ENCODE results near the gene HOMER2. TPM values are rescaled to one million over a fixed set of nuclear protein-coding genes. Genes with fewer than 3 reads are reported as not detected.

Gene HOMER2
- total and polyA plus RNA-seq, 9 of the 15 experiments (the other 6 are each of a cell fraction or from before 2014, with no cell fraction given) = 0.13 to 0.47 (median 0.29) TPM; not detected in 1

DNA sequence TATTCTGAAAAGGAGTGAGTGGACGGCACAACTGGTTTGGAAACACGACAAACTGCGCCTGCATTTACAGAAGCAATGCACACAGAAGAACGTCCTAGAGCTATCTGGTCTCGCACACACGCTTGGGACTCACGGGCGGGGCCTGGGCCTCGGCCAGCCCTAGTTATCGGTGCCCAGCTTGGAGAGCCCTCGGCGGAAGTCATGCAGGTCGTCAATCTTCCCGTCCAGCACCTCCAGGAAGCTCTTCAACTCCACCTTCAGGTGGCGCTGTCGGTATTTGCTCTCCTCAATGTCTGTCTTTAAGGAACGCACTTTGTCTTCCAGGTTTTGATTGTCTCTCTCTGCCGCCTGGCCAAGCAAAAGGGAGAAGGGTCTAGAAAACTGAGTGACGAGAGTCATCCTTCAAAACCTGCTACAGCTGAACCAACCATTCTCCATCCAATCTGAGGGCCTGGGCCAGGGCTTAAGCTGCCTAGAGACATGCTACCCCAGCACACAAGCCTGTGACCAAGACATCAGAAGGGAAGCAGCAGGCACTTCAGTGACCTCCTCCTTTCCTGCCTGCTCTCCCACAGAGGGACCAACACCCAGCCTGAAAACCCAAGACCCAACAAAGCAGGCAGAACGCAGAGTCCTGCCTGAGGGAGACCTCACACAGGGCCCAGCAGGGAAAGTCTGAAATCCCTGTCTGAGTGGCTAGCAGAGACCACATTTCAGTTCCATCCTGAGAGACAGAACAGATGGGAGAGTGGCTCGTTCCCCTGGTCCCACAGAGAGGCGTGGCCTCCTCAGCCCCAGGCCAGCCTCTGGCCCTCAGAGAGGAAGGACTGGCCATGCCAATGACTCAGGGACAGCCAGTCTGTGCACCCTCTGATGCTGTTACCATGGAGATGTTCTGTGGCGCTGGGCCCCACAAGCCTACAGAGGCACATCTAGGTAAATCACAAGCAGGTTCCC, 102.7 kb downstream of the HOMER2 start (continued):
- TF ChIP-seq YBX1 (IDR thresholded peaks at IDR 0.05) = no peak
- TF ChIP-seq, protein P1, sequence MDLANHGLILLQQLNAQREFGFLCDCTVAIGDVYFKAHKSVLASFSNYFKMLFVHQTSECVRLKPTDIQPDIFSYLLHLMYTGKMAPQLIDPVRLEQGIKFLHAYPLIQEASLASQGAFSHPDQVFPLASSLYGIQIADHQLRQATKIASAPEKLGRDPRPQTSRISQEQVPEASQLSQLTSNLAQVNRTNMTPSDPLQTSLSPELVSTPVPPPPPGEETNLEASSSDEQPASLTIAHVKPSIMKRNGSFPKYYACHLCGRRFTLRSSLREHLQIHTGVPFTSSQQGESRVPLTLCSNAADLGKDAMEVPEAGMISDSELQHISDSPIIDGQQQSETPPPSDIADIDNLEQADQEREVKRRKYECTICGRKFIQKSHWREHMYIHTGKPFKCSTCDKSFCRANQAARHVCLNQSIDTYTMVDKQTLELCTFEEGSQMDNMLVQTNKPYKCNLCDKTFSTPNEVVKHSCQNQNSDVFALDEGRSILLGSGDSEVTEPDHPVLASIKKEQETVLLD (IDR thresholded peaks at IDR 0.05) = peak; percentile 51
- TF ChIP-seq ZNF347 (CRISPR knock-in tag; IDR thresholded peaks at IDR 0.05; ENCODE audit: low read depth) = no peak
- TF ChIP-seq NR2C1 (IDR thresholded peaks at IDR 0.05) = no peak
- TF ChIP-seq NR2C1 (tag; IDR thresholded peaks at IDR 0.05) = no peak
- TF ChIP-seq, protein P2, sequence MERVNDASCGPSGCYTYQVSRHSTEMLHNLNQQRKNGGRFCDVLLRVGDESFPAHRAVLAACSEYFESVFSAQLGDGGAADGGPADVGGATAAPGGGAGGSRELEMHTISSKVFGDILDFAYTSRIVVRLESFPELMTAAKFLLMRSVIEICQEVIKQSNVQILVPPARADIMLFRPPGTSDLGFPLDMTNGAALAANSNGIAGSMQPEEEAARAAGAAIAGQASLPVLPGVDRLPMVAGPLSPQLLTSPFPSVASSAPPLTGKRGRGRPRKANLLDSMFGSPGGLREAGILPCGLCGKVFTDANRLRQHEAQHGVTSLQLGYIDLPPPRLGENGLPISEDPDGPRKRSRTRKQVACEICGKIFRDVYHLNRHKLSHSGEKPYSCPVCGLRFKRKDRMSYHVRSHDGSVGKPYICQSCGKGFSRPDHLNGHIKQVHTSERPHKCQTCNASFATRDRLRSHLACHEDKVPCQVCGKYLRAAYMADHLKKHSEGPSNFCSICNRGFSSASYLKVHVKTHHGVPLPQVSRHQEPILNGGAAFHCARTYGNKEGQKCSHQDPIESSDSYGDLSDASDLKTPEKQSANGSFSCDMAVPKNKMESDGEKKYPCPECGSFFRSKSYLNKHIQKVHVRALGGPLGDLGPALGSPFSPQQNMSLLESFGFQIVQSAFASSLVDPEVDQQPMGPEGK (CRISPR knock-in tag; IDR thresholded peaks at IDR 0.05; ENCODE audit: borderline replicate concordance) = no peak
- TF ChIP-seq, protein P3, sequence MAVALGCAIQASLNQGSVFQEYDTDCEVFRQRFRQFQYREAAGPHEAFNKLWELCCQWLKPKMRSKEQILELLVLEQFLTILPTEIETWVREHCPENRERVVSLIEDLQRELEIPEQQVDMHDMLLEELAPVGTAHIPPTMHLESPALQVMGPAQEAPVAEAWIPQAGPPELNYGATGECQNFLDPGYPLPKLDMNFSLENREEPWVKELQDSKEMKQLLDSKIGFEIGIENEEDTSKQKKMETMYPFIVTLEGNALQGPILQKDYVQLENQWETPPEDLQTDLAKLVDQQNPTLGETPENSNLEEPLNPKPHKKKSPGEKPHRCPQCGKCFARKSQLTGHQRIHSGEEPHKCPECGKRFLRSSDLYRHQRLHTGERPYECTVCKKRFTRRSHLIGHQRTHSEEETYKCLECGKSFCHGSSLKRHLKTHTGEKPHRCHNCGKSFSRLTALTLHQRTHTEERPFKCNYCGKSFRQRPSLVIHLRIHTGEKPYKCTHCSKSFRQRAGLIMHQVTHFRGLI (CRISPR knock-in tag; IDR thresholded peaks at IDR 0.05) = no peak
- no peak for TF ChIP-seq HDAC8 (tag; IDR thresholded peaks at IDR 0.05)
- no peak for TF ChIP-seq CEBPG (CRISPR knock-in tag; IDR thresholded peaks at IDR 0.05)
- TF ChIP-seq CEBPG (tag; conservative IDR thresholded peaks at IDR 0.05 in 1 of 2, IDR thresholded peaks at IDR 0.05 in 1 of 2) = no peak
- peak; percentile 98 for TF ChIP-seq CBFA2T3 (IDR thresholded peaks at IDR 0.05)
- TF ChIP-seq, protein P4, sequence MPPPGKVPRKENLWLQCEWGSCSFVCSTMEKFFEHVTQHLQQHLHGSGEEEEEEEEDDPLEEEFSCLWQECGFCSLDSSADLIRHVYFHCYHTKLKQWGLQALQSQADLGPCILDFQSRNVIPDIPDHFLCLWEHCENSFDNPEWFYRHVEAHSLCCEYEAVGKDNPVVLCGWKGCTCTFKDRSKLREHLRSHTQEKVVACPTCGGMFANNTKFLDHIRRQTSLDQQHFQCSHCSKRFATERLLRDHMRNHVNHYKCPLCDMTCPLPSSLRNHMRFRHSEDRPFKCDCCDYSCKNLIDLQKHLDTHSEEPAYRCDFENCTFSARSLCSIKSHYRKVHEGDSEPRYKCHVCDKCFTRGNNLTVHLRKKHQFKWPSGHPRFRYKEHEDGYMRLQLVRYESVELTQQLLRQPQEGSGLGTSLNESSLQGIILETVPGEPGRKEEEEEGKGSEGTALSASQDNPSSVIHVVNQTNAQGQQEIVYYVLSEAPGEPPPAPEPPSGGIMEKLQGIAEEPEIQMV (tag; conservative IDR thresholded peaks at IDR 0.05; ENCODE audit: low read depth) = no peak
- peak; percentile 74 for TF ChIP-seq JUND (IDR thresholded peaks at IDR 0.05; ENCODE audit: borderline replicate concordance, low read depth, low read length)
- no peak; the same call in 2 of the 3 replicates for TF ChIP-seq JUND (tag; IDR thresholded peaks at IDR 0.05; ENCODE audit: borderline replicate concordance, low read depth, low read length)
- no peak for TF ChIP-seq E2F3 (CRISPR knock-in tag; IDR thresholded peaks at IDR 0.05)
- TF ChIP-seq ZNF76 (CRISPR knock-in tag; IDR thresholded peaks at IDR 0.05; ENCODE audit: borderline replicate concordance) = no peak
- TF ChIP-seq, protein P5, sequence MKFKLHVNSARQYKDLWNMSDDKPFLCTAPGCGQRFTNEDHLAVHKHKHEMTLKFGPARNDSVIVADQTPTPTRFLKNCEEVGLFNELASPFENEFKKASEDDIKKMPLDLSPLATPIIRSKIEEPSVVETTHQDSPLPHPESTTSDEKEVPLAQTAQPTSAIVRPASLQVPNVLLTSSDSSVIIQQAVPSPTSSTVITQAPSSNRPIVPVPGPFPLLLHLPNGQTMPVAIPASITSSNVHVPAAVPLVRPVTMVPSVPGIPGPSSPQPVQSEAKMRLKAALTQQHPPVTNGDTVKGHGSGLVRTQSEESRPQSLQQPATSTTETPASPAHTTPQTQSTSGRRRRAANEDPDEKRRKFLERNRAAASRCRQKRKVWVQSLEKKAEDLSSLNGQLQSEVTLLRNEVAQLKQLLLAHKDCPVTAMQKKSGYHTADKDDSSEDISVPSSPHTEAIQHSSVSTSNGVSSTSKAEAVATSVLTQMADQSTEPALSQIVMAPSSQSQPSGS (CRISPR knock-in tag; IDR thresholded peaks at IDR 0.05) = no peak
- TF ChIP-seq SRSF3 (IDR thresholded peaks at IDR 0.05; ENCODE audit: insufficient read depth, low read length) = no peak
- TF ChIP-seq NCOA1 (IDR thresholded peaks at IDR 0.05; ENCODE audit: low read depth) = peak; percentile 81; the same call in 1 of the 2 replicates

All from K562 (cell line).